Left forelimb (tissue), 1 donor: ENCODE data around the gene CWF19L2.

ENCODE experiments used
- DNase-seq: peaks from one replicate; pipeline ENCODE4 v3.0.0-alpha.2; 2018; ENCODE audit warnings: low spot score

Gene CWF19L2

DNA sequence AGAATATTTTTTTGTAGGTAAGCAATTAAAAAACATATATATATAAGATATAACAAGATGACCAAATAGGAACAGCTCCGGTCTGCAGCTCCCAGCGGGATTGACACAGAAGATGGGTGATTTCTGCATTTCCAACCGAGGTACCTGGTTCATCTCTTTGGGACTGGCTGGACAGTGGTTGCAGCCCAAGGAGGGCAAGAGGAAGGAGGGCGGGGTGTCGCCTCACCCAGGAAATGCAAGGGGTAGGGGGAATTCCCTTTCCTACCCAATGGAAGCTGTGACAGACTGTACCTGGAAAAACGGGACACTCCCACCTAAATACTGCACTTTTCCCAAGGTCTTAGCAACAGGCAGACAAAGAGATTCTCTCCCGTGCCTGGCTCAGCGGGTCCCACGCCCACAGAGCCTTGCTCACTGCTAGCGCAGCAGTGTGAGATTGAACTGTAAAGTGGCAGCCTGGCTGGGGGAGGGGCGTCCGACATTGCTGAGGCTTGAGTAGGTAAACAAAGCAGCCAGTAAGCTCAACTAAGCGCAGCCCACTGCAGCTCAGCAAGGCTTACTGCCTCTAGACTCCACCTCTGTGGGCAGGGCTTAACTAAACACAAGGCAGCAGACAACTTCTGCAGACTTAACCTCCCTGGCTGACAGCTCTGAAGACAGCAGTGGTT is 163.8 kb downstream of the CWF19L2 start:
- no peak for DNase-seq

DNA sequence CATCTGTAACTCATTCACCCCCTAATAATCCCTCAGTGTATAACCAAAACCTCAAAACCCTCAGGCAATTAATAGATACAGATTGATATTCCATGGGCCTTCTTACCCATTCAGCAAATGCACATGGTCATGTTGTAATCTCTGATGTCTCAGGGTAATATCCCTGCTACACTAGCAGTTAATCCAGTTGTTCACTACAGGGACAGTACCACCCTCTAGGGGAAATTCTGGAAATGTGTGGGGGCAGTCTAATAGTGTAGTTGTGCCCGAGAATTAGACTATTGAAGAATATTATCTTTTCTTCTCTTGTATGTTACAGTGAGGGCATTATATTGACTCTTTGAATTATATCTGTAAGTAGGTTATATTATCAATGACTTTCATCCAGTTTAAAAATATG is 175.4 kb downstream of the CWF19L2 start:
- DNase-seq, result no peak
